Ishikawa (cell line): ENCODE data around the gene FRRS1.

ENCODE experiments used
- CEBPB ChIP-seq: IDR thresholded peaks from 2 replicates; pipeline ENCODE4 v1.6.1; 2012
- CREB1 ChIP-seq: IDR thresholded peaks from 2 replicates; pipeline ENCODE4 v1.6.1; 2012; ENCODE audit warnings: low read depth
- EGR1 ChIP-seq: IDR thresholded peaks from 2 replicates; pipeline ENCODE4 v1.6.1; 2012
- EP300 ChIP-seq: IDR thresholded peaks from 2 replicates; pipeline ENCODE4 v1.6.1; 2012; ENCODE audit warnings: borderline replicate concordance
- FOXM1 ChIP-seq: IDR thresholded peaks from 2 replicates; pipeline ENCODE4 v1.6.1; 2012; ENCODE audit warnings: low read depth, borderline replicate concordance
- MAX ChIP-seq: IDR thresholded peaks from 2 replicates; pipeline ENCODE4 v1.6.1; 2012
- NFIC ChIP-seq: IDR thresholded peaks from 2 replicates; pipeline ENCODE4 v1.6.1; 2012
- RAD21 ChIP-seq: IDR thresholded peaks from 2 replicates; pipeline ENCODE4 v1.6.1; 2012; ENCODE audit warnings: low read depth
- REST ChIP-seq: IDR thresholded peaks from 2 replicates; pipeline ENCODE4 v1.6.1; 2012; ENCODE audit warnings: low read depth, mild to moderate bottlenecking
- TAF1 ChIP-seq: IDR thresholded peaks from 2 replicates; pipeline ENCODE4 v1.6.1; 2012; ENCODE audit warnings: low read depth, mild to moderate bottlenecking
- TCF12 ChIP-seq: IDR thresholded peaks from 2 replicates; pipeline ENCODE4 v1.6.1; 2012; ENCODE audit warnings: low read depth
- TEAD4 ChIP-seq: IDR thresholded peaks from 2 replicates; pipeline ENCODE4 v1.6.1; 2012
- USF1 ChIP-seq: IDR thresholded peaks from 2 replicates; pipeline ENCODE4 v1.6.1; 2012
- YY1 ChIP-seq: IDR thresholded peaks from 2 replicates; pipeline ENCODE4 v1.6.1; 2012; ENCODE audit warnings: low read depth
- ZBTB7A ChIP-seq: IDR thresholded peaks from 2 replicates; pipeline ENCODE4 v1.6.1; 2012; ENCODE audit warnings: low read depth

Gene FRRS1

GRCh38 chr1:99725996-99726395, 40.4 kb downstream of the FRRS1 start:
- no peak for TF ChIP-seq CREB1
- TF ChIP-seq FOXM1, result no peak
- TF ChIP-seq USF1, result no peak
- no peak for TF ChIP-seq TEAD4

- TF ChIP-seq YY1 (no peak), EGR1 (no peak), NFIC (no peak), TCF12 (no peak), REST (no peak), ZBTB7A (no peak), CEBPB (no peak), TAF1 (no peak), RAD21 (no peak), EP300 (no peak), FOXM1 (no peak), CREB1 (no peak), USF1 (no peak), TEAD4 (no peak), MAX (no peak)
Observed at GRCh38 chr1:99723251-99723650, 43.2 kb downstream of the FRRS1 start.

GRCh38 chr1:99717005-99717404, 49.4 kb downstream of the FRRS1 start:
- no peak for TF ChIP-seq EP300

GRCh38 chr1:99713006-99713405, 53.4 kb downstream of the FRRS1 start:
- TF ChIP-seq TCF12 (no peak), TEAD4 (no peak), REST (no peak; the same call in 1 of the 2 replicates), CREB1 (no peak), USF1 (no peak), NFIC (no peak), CEBPB (no peak), MAX (no peak), ZBTB7A (no peak), EP300 (no peak), TAF1 (no peak), YY1 (no peak), FOXM1 (no peak), RAD21 (no peak), EGR1 (no peak)

GRCh38 chr1:99710994-99711393, 55.4 kb downstream of the FRRS1 start:
- TF ChIP-seq CEBPB (peak; percentile 77), FOXM1 (no peak)

GRCh38 chr1:99707535-99708142, 58.8 kb downstream of the FRRS1 start:
- TF ChIP-seq USF1 (no peak), REST (no peak), TEAD4 (no peak), EP300 (no peak), RAD21 (peak; percentile 93)
